GM18505 (cell line): ENCODE data around the gene NKIRAS1.
"Not testable (repeated sequence)": the region's sequence is repeated elsewhere in the genome, so short reads cannot be mapped to it uniquely, and the experiment has no call there.

Source experiments
- ATAC-seq: cut with Tn5 transposase; IDR thresholded peaks from one replicate; pipeline ENCODE4 v1.9.1; 2021; ENCODE audit not compliant: unreplicated experiment
- POLR2A ChIP-seq: IDR thresholded peaks from 4 replicates; pipeline ENCODE4 v1.6.1; 2011; ENCODE audit warnings: borderline replicate concordance; ENCODE audit not compliant: insufficient read depth, insufficient read length; ENCODE audit errors: extremely low read depth

The NKIRAS1 gene

GRCh38 chr3:23928524-23928923, 11.7 kb upstream of the NKIRAS1 start:
- no peak for ATAC-seq
- TF ChIP-seq POLR2A, result no peak

DNA sequence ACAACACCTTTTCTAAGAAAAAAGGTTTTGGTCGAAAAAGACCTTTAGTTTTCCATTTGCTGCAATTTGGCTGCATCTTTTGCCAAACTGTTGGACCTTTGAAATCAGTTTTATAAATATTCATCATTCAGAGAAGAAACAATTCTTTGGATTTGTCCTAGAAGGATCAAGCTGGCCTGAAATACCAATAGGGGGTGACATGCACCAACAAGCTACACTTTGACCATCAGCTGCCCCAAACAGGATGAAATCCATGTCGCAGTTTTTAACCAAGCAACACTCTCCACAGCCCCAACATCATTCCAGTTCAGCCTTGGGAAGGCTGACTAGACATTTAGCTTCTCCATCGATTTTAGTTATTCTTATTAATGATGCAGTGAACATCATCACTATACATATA, 9.9 kb upstream of the NKIRAS1 start:
- no peak for ATAC-seq
- no peak for TF ChIP-seq POLR2A

DNA sequence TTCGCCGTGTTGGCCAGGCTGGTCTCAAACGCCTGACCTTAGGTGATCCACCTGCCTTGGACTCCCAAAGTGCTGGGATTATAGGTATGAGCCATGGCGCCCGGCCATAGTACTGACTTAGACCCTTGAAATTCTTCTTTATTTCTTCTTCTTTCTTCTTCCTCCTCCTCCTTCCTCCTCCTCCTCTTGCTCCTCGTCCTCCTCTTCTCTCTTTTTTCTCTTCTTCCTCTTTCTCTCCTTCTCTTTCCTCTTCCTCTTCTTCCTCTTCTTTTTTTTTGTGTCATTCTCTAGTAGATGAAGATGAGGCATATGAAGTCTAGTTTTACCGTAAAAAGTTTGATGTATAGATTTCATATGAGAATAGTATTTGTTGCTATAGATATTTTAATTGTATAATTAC, 9.5 kb upstream of the NKIRAS1 start:
- TF ChIP-seq POLR2A, result no peak
- no peak for ATAC-seq

DNA sequence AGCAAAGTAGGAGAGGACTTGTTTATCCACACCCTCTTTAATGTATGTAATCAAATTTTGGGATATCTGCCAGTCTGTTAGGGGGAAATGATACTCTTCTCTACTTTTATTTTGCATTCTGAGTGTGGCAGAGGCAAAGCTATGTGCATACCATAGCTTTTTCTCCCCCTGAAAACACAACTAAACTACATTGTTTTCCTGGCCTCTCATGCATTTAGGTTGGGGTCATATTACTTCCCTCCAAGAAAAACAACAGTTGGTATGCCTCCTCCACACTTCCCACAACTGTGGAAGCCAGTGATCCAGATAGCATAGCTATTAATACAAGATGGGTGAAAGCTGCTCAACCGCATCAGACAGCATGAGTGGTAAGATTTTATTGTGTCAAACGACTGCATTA, 7.0 kb upstream of the NKIRAS1 start:
- ATAC-seq, result no peak
- TF ChIP-seq POLR2A, result no peak

- no peak for ATAC-seq
- TF ChIP-seq POLR2A, result peak; percentile 50
Measured at GRCh38 chr3:23921052-23921511, 4.3 kb upstream of the NKIRAS1 start.

DNA sequence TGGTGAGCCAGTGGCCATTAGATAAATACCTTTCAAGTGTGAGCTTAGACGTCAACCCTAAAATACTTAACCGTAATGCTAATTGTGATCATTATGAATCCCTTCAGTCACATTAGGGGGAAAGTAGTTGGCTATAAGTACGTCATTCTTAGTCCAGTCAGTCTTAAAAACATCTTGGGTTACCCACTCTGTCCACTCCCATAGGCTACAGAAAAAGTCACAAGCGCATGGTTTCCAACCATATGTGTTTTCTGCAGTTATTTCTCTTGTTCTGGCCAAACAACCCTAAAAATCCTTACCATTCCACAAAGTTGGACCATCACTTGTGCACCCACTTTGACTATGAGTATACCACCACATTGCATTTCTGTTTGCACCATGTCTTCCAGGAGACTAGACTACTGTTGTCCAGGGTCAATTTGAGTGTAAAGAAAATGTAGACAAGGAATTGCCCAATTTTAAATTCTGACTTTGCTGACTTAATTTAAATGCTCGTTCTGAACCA, 3.4 kb upstream of the NKIRAS1 start:
- no peak for TF ChIP-seq POLR2A
- no peak for ATAC-seq

DNA sequence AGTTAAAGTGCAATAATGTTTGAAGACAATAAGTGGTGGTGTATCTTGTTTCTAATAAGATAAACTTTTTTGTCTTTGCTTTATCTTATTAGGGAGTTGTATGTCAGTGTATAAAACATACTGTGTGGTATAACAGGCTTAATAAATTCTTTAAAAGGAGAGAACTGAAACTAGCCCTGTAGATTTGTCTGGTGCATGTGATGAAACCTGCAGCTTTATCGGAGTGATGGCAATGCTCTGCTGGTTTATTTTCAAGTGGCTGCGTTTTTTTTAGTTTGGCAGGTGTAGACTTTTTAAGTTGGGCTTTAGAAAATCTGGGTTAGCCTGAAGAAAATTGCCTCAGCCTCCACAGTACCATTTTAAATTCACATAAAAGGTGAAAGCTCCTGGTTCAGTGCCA, 2.8 kb upstream of the NKIRAS1 start:
- ATAC-seq, result no peak
- TF ChIP-seq POLR2A, result no peak

GRCh38 chr3:23918331-23918730, 1.5 kb upstream of the NKIRAS1 start:
- not testable (repeated sequence) for ATAC-seq

DNA sequence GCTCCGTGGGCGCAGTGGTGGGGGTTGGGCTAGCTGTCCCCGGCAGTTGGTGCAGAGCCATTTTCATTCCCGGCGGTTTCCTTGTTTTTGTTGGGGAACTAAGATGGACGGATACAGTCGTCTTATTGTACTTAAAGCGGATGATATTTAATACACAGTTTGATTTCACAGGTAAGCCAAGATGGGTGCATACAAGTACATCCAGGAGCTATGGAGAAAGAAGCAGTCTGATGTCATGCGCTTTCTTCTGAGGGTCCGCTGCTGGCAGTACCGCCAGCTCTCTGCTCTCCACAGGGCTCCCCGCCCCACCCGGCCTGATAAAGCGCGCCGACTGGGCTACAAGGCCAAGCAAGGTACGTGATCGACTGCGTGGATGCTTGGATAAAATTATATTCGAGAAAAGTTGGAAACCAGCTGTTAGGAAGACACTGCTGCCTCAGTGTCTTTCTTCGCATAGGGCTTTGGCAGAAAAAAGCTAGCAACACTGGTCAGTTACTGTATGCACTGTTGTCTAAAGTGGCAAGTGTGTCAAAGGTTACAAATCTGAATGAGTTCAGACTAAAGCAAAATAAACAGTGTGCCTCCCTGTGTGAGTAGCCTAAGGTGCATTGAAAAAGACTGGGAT, 1.0 kb upstream of the NKIRAS1 start:
- not testable (repeated sequence) for ATAC-seq

GRCh38 chr3:23916152-23916885, 471 bp downstream of the NKIRAS1 start:
- no peak for TF ChIP-seq POLR2A
- peak; percentile 45 for ATAC-seq

DNA sequence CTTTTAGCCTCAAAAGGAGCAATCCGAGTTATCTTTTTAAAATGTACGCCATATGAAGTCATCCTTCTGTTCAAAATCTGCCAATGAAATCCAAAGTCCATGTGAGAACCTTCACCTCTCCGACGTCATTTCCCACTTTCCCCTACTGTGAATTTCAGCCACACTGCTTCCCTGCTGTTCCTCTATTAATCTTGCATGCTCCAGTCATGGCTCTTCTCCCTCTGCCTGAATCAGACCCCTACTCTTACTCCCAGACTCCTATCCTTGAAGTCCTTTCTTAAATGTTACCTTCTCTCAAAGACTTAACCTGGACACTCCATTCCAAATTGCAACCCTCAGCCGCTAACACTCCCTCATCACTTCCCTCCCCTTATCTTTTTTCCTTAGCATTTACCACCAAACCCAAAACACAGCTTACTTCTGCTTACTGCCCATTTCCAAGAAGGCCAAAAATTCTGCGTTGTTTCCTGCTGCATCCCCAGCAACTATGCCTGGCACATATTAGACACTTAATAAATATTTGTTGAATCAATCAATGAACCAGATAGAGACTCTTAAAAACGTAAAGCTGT, 1.2 kb downstream of the NKIRAS1 start:
- no peak for ATAC-seq
- no peak for TF ChIP-seq POLR2A

DNA sequence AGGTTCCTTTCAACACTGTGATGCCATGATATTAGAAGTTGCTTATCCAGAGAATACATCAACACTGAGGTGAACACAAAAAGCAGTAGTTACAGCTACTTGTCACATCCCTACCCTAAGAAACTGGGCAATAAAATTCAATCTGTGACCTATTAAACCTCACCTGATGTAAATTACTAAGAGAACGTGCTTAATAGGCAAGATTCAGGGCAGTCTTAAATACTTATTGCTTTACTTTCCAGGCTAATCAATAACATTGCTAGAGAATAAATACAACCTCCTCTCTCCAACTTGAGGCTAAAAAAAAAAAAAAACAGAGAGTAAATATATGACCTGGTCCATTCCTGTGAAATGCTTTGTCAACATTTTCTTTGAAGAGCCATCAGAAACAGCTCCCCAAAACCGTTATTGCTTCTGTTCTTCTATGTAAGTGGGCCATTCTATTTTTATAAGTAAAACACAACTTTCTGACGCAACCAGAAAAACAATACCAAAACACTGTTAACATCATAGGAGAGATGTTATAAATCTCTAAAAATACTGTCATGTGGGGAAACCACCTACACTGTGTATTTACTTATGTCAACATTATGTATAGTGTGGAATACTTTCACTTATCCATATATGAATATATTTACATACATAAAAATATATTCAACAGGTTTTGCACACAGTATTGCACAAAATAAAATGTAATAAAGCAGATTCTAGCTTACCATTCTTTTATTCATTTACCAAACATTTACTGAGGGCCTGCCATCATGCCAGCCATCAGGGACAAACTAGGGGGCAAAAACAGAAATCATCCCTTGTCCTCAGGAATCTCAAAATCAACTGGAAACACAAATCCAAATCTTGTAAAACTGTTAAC, 2.7 kb downstream of the NKIRAS1 start:
- ATAC-seq, result no peak
- no peak for TF ChIP-seq POLR2A

DNA sequence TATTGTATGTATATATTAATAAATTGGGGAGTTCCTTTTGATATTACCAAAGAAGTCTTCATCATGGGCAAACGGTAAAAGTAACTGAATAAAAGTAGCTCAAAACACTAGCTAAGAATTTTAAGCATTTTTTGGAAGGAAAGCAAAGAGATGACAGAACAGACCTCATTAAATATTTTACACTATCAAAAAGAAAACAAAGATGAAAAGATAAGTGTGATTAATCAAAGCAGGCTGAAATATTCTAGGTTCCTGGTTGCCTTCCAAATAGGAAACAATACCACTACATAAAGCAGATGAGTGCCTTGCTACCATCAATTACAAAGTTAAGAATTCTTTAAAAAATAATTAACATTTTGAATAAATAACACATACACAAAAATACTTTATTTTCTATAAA, 3.6 kb downstream of the NKIRAS1 start:
- no peak for ATAC-seq
- no peak for TF ChIP-seq POLR2A

GRCh38 chr3:23912335-23912734, 4.5 kb downstream of the NKIRAS1 start:
- ATAC-seq, result not testable (repeated sequence)
